GM23338 (cell line): ENCODE measurements around the gene ARL4D. TPM values are rescaled to one million over a fixed set of nuclear protein-coding genes. Genes with fewer than 3 reads are reported as not detected.

Experiments
- ATAC-seq: fragments of 200-7000 bp; cut with Tn5 transposase; 3 replicates; pipeline ENCODE4 v1.9.1; 2020
- DNase-seq: peaks from one replicate; pipeline ENCODE4 v3.0.0-alpha.2; 2015; ENCODE audit warnings: low spot score
- H2AFZ ChIP-seq: fragments of 200-600 bp; sonication (generic); 2 replicates; pipeline ENCODE4 v1.8.0; 2016; ENCODE audit warnings: antibody characterized with exemption, mild to moderate bottlenecking, moderate library complexity
- H3F3A ChIP-seq: fragments of 200-600 bp; sonication (generic); replicated peaks from 2 replicates; pipeline ENCODE4 v1.8.0; 2017; ENCODE audit warnings: antibody characterized with exemption, mixed run types, low read depth
- H3K27ac ChIP-seq: fragments of 200-600 bp; sonication (generic); 2 replicates; pipeline ENCODE4 v1.6.1; 2016; ENCODE audit warnings: low read depth
- H3K27me3 ChIP-seq: fragments of 200-600 bp; sonication (generic); 2 replicates; pipeline ENCODE4 v1.8.0; 2016; ENCODE audit warnings: mild to moderate bottlenecking, mixed run types, moderate library complexity; ENCODE audit not compliant: insufficient read depth
- H3K36me3 ChIP-seq: fragments of 200-600 bp; sonication (generic); 2 replicates; pipeline ENCODE4 v1.8.0; 2016; ENCODE audit warnings: mild to moderate bottlenecking; ENCODE audit not compliant: insufficient read depth
- H3K4me1 ChIP-seq: fragments of 200-600 bp; sonication (generic); 2 replicates; pipeline ENCODE4 v1.8.0; 2016; ENCODE audit warnings: mild to moderate bottlenecking, moderate library complexity; ENCODE audit not compliant: insufficient read depth
- H3K4me2 ChIP-seq: fragments of 200-600 bp; sonication (generic); 2 replicates; pipeline ENCODE4 v1.7.1; 2017; ENCODE audit warnings: mixed run types
- H3K4me3 ChIP-seq: fragments of 200-600 bp; sonication (generic); 2 replicates; pipeline ENCODE4 v1.6.1; 2016; ENCODE audit warnings: mixed run types
- H3K79me2 ChIP-seq: fragments of 200-600 bp; sonication (generic); replicated peaks from 2 replicates; pipeline ENCODE4 v1.8.0; 2017; ENCODE audit warnings: mild to moderate bottlenecking; ENCODE audit not compliant: insufficient read depth
- H3K9me2 ChIP-seq: fragments of 200-600 bp; sonication (generic); 2 replicates; pipeline ENCODE4 v1.8.0; 2017; ENCODE audit not compliant: insufficient read depth
- H4K20me1 ChIP-seq: fragments of 200-600 bp; sonication (generic); replicated peaks from 2 replicates; pipeline ENCODE4 v1.8.0; 2017; ENCODE audit warnings: mild to moderate bottlenecking; ENCODE audit not compliant: insufficient read depth
- H3K27ac Mint-ChIP-seq: 2 replicates; pipeline ENCODE4 v1.8.0; 2020; ENCODE audit warnings: inconsistent platforms, mild to moderate bottlenecking, moderate library complexity, mixed read lengths
- H3K27me3 Mint-ChIP-seq: 3 replicates; pipeline ENCODE4 v1.8.0; 2022; ENCODE audit warnings: low read depth, mild to moderate bottlenecking, moderate library complexity, mixed read lengths, inconsistent platforms; ENCODE audit not compliant: insufficient read depth, poor library complexity
- H3K36me3 Mint-ChIP-seq: 3 replicates; pipeline ENCODE4 v1.8.0; 2021; ENCODE audit warnings: low read depth, mild to moderate bottlenecking, inconsistent platforms, moderate library complexity, mixed read lengths
- H3K4me1 Mint-ChIP-seq: 3 replicates; pipeline ENCODE4 v1.8.0; 2020; ENCODE audit warnings: mild to moderate bottlenecking, inconsistent platforms, mixed read lengths
- H3K4me3 Mint-ChIP-seq: 3 replicates; pipeline ENCODE4 v1.8.0; 2021; ENCODE audit warnings: moderate library complexity, mild to moderate bottlenecking, inconsistent platforms, mixed read lengths
- H3K9me3 Mint-ChIP-seq: 3 replicates; pipeline ENCODE4 v1.8.0; 2020; ENCODE audit warnings: moderate library complexity, mild to moderate bottlenecking, inconsistent platforms, mixed read lengths
- CREB1 ChIP-seq: fragments of 250-450 bp; sonication (Bioruptor Pico); IDR thresholded peaks from 2 replicates; pipeline ENCODE4 v1.5.0; 2020; ENCODE audit warnings: low read depth, mild to moderate bottlenecking, moderate library complexity
- EZH2 ChIP-seq: fragments of 200-600 bp; sonication (generic); IDR thresholded peaks from one replicate; pipeline ENCODE4 v1.8.0; 2017; ENCODE audit warnings: antibody characterized with exemption, mild to moderate bottlenecking, low read depth; ENCODE audit not compliant: unreplicated experiment
- EZH2phosphoT487 ChIP-seq: fragments of 200-600 bp; sonication (generic); IDR thresholded peaks from one replicate; pipeline ENCODE4 v1.8.1; 2018; ENCODE audit warnings: antibody characterized with exemption; ENCODE audit not compliant: unreplicated experiment
- JUNB ChIP-seq: IDR thresholded peaks from one replicate; pipeline ENCODE4 v1.6.1; 2016; ENCODE audit warnings: antibody characterized with exemption; ENCODE audit not compliant: unreplicated experiment
- NANOG ChIP-seq: IDR thresholded peaks from 2 replicates; pipeline ENCODE4 v1.6.1; 2016; ENCODE audit warnings: antibody characterized with exemption, borderline replicate concordance
- POLR2AphosphoS5 ChIP-seq: IDR thresholded peaks from 2 replicates; pipeline ENCODE4 v1.6.1; 2016; ENCODE audit warnings: antibody characterized with exemption, low read depth
- STAT1 ChIP-seq: IDR thresholded peaks from one replicate; pipeline ENCODE4 v1.6.1; 2016; ENCODE audit warnings: antibody characterized with exemption; ENCODE audit not compliant: unreplicated experiment
- ZNF114 ChIP-seq: fragments of 250-450 bp; sonication (Bioruptor Pico); IDR thresholded peaks from 2 replicates; pipeline ENCODE4 v1.5.0; 2020; ENCODE audit warnings: mild to moderate bottlenecking, moderate library complexity
- ZNF331 ChIP-seq: fragments of 250-450 bp; sonication (Bioruptor Pico); IDR thresholded peaks from 2 replicates; pipeline ENCODE4 v1.5.0; 2020; ENCODE audit warnings: low read depth, mild to moderate bottlenecking, moderate library complexity
- polyA plus RNA-seq: library from polyadenylated mRNA; unstranded; fragments of >200 nt; fragmentation: Nextera tagmentation; extraction: Ambion mirVana; gene quantifications from 2 replicates; pipeline ENCODE4 v1.2.1, GENCODE V29; 2016
- total RNA-seq: library from RNA; depleted of rRNA; stranded (reverse); fragments of >200 nt; shearing (Covaris generic); gene quantifications from 2 replicates; pipeline ENCODE4 v1.2.3, GENCODE V29; 2014
- TF ChIP-seq, protein P1 (sequence below): fragments of 250-450 bp; sonication (Bioruptor Pico); IDR thresholded peaks from 2 replicates; pipeline ENCODE4 v1.5.0; 2020; ENCODE audit warnings: mild to moderate bottlenecking, moderate library complexity
- TF ChIP-seq, protein P2 (sequence below), 2 experiments: fragments of 200-600 bp in 1 of 2; sonication (generic) in 1 of 2; conservative IDR thresholded peaks; 2 replicates each; pipeline versions ENCODE4 v1.5.1 to v1.6.1; 2016 to 2017; ENCODE audit warnings: antibody characterized with exemption in 2 of 2, low read depth in 2 of 2, mild to moderate bottlenecking in 2 of 2, moderate library complexity in 1 of 2
- TF ChIP-seq, protein P3 (sequence below): IDR thresholded peaks from one replicate; pipeline ENCODE4 v1.6.1; 2018; ENCODE audit warnings: antibody characterized with exemption; ENCODE audit not compliant: unreplicated experiment
- TF ChIP-seq, protein P4 (sequence below): IDR thresholded peaks from 2 replicates; pipeline ENCODE4 v1.6.1; 2016; ENCODE audit warnings: antibody characterized with exemption

Gene ARL4D
- total and polyA plus RNA-seq, 2 experiments from 2014 or later = 8.7 to 9.5 TPM

DNA sequence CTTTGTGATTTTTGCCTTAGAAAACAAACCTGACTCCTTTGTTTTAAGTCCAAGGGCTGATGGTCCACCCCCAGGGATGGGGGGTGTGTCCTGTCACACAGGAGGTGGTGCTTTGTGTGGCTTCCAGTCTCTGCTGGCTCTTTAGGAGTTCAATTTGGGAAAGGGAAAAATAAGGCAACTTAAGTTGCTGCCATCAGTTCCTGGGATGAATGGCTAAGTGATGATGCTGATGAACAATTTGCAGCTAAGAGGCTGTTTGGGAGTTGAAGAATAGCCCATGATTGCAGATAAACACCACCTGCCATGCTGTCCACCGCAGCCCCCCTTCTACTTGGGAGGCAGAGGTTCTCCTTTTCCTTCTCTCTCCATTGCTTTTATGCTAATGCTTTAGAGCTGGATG lies 40.2 kb downstream of the ARL4D start:
- no peak overlapping the region for H3K27ac Mint-ChIP-seq
- no peaks in the 10 kb centered on the region for H3K9me2 ChIP-seq
- no peak overlapping the region for H3K4me2 ChIP-seq
- 0 out of 2 replicates have a peak overlapping the region, but pooled peaks have one; percentile 1 for H2AFZ ChIP-seq
- H3F3A ChIP-seq = no peaks in the 10 kb centered on the region
- TF ChIP-seq NANOG (no peak), STAT1 (no peak), ZNF114 (no peak), ZNF331 (CRISPR knock-in tag) (no peak), JUNB (no peak), EZH2 (no peak), EZH2phosphoT487 (no peak), POLR2AphosphoS5 (no peak), CREB1 (CRISPR knock-in tag) (no peak)
- TF ChIP-seq, protein P1, sequence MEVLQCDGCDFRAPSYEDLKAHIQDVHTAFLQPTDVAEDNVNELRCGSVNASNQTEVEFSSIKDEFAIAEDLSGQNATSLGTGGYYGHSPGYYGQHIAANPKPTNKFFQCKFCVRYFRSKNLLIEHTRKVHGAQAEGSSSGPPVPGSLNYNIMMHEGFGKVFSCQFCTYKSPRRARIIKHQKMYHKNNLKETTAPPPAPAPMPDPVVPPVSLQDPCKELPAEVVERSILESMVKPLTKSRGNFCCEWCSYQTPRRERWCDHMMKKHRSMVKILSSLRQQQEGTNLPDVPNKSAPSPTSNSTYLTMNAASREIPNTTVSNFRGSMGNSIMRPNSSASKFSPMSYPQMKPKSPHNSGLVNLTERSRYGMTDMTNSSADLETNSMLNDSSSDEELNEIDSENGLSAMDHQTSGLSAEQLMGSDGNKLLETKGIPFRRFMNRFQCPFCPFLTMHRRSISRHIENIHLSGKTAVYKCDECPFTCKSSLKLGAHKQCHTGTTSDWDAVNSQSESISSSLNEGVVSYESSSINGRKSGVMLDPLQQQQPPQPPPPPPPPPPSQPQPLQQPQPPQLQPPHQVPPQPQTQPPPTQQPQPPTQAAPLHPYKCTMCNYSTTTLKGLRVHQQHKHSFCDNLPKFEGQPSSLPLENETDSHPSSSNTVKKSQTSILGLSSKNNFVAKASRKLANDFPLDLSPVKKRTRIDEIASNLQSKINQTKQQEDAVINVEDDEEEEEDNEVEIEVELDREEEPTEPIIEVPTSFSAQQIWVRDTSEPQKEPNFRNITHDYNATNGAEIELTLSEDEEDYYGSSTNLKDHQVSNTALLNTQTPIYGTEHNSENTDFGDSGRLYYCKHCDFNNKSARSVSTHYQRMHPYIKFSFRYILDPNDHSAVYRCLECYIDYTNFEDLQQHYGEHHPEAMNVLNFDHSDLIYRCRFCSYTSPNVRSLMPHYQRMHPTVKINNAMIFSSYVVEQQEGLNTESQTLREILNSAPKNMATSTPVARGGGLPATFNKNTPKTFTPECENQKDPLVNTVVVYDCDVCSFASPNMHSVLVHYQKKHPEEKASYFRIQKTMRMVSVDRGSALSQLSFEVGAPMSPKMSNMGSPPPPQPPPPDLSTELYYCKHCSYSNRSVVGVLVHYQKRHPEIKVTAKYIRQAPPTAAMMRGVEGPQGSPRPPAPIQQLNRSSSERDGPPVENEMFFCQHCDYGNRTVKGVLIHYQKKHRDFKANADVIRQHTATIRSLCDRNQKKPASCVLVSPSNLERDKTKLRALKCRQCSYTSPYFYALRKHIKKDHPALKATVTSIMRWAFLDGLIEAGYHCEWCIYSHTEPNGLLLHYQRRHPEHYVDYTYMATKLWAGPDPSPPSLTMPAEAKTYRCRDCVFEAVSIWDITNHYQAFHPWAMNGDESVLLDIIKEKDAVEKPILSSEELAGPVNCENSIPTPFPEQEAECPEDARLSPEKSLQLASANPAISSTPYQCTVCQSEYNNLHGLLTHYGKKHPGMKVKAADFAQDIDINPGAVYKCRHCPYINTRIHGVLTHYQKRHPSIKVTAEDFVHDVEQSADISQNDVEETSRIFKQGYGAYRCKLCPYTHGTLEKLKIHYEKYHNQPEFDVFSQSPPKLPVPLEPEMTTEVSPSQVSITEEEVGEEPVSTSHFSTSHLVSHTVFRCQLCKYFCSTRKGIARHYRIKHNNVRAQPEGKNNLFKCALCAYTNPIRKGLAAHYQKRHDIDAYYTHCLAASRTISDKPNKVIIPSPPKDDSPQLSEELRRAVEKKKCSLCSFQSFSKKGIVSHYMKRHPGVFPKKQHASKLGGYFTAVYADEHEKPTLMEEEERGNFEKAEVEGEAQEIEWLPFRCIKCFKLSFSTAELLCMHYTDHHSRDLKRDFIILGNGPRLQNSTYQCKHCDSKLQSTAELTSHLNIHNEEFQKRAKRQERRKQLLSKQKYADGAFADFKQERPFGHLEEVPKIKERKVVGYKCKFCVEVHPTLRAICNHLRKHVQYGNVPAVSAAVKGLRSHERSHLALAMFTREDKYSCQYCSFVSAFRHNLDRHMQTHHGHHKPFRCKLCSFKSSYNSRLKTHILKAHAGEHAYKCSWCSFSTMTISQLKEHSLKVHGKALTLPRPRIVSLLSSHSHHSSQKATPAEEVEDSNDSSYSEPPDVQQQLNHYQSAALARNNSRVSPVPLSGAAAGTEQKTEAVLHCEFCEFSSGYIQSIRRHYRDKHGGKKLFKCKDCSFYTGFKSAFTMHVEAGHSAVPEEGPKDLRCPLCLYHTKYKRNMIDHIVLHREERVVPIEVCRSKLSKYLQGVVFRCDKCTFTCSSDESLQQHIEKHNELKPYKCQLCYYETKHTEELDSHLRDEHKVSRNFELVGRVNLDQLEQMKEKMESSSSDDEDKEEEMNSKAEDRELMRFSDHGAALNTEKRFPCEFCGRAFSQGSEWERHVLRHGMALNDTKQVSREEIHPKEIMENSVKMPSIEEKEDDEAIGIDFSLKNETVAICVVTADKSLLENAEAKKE (CRISPR knock-in tag) = no peak
- TF ChIP-seq, protein P2, sequence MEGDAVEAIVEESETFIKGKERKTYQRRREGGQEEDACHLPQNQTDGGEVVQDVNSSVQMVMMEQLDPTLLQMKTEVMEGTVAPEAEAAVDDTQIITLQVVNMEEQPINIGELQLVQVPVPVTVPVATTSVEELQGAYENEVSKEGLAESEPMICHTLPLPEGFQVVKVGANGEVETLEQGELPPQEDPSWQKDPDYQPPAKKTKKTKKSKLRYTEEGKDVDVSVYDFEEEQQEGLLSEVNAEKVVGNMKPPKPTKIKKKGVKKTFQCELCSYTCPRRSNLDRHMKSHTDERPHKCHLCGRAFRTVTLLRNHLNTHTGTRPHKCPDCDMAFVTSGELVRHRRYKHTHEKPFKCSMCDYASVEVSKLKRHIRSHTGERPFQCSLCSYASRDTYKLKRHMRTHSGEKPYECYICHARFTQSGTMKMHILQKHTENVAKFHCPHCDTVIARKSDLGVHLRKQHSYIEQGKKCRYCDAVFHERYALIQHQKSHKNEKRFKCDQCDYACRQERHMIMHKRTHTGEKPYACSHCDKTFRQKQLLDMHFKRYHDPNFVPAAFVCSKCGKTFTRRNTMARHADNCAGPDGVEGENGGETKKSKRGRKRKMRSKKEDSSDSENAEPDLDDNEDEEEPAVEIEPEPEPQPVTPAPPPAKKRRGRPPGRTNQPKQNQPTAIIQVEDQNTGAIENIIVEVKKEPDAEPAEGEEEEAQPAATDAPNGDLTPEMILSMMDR (conservative IDR thresholded peaks at IDR 0.05; ENCODE audit: low read depth in 2 of 2) = no peak
- TF ChIP-seq, protein P3, sequence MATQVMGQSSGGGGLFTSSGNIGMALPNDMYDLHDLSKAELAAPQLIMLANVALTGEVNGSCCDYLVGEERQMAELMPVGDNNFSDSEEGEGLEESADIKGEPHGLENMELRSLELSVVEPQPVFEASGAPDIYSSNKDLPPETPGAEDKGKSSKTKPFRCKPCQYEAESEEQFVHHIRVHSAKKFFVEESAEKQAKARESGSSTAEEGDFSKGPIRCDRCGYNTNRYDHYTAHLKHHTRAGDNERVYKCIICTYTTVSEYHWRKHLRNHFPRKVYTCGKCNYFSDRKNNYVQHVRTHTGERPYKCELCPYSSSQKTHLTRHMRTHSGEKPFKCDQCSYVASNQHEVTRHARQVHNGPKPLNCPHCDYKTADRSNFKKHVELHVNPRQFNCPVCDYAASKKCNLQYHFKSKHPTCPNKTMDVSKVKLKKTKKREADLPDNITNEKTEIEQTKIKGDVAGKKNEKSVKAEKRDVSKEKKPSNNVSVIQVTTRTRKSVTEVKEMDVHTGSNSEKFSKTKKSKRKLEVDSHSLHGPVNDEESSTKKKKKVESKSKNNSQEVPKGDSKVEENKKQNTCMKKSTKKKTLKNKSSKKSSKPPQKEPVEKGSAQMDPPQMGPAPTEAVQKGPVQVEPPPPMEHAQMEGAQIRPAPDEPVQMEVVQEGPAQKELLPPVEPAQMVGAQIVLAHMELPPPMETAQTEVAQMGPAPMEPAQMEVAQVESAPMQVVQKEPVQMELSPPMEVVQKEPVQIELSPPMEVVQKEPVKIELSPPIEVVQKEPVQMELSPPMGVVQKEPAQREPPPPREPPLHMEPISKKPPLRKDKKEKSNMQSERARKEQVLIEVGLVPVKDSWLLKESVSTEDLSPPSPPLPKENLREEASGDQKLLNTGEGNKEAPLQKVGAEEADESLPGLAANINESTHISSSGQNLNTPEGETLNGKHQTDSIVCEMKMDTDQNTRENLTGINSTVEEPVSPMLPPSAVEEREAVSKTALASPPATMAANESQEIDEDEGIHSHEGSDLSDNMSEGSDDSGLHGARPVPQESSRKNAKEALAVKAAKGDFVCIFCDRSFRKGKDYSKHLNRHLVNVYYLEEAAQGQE = no peak
- TF ChIP-seq, protein P4, sequence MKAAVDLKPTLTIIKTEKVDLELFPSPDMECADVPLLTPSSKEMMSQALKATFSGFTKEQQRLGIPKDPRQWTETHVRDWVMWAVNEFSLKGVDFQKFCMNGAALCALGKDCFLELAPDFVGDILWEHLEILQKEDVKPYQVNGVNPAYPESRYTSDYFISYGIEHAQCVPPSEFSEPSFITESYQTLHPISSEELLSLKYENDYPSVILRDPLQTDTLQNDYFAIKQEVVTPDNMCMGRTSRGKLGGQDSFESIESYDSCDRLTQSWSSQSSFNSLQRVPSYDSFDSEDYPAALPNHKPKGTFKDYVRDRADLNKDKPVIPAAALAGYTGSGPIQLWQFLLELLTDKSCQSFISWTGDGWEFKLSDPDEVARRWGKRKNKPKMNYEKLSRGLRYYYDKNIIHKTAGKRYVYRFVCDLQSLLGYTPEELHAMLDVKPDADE = no peak
- ATAC-seq (peak; percentile 82), DNase-seq (peak; percentile 34)
- H3K36me3 ChIP-seq = no peaks in the 10 kb centered on the region
- H3K4me1 Mint-ChIP-seq = peaks cover 6% of the 10 kb centered on the region; the same call in 2 of the 3 replicates
- no peaks in the 10 kb centered on the region for H3K27me3 ChIP-seq
- no peak overlapping the region for H3K4me3 ChIP-seq
- no peaks in the 10 kb centered on the region for H3K4me1 ChIP-seq
- no peak overlapping the region for H3K27ac ChIP-seq
- no peak overlapping the region for H3K4me3 Mint-ChIP-seq
- no peaks in the 10 kb centered on the region for H3K79me2 ChIP-seq
- H3K27me3 Mint-ChIP-seq = no peaks in the 10 kb centered on the region
- H3K9me3 Mint-ChIP-seq = no peaks in the 10 kb centered on the region
- H4K20me1 ChIP-seq = no peaks in the 10 kb centered on the region
- H3K36me3 Mint-ChIP-seq = no peaks in the 10 kb centered on the region
